Activated T-cell treated with anti-CD3 and anti-CD28 coated beads, Interleukin-2, amount 50 U/mL, for 1 hour (primary cell): ENCODE results near the gene MPZL1.
"Not testable (repeated sequence)": the region's sequence is repeated elsewhere in the genome, so short reads cannot be mapped to it uniquely, and the experiment has no call there.

Source experiments
- DNase-seq: peaks from one replicate; pipeline ENCODE4 v3.0.0-alpha.2; 2020

Gene MPZL1

GRCh38 chr1:167782946-167783345, 61.2 kb downstream of the MPZL1 start:
- no peak for DNase-seq

- DNase-seq: no peak
Measured at GRCh38 chr1:167784876-167785550, 63.2 kb downstream of the MPZL1 start.

- DNase-seq: no peak
Measured at GRCh38 chr1:167786502-167786901, 64.7 kb downstream of the MPZL1 start.

GRCh38 chr1:167789501-167789900, 67.7 kb downstream of the MPZL1 start:
- no peak for DNase-seq

GRCh38 chr1:167790117-167790516, 68.3 kb downstream of the MPZL1 start:
- no peak for DNase-seq

- no peak for DNase-seq
Measured at GRCh38 chr1:167791281-167792187, 69.8 kb downstream of the MPZL1 start.

GRCh38 chr1:167792188-167792565, 70.4 kb downstream of the MPZL1 start:
- DNase-seq: no peak

- DNase-seq: no peak
Measured at GRCh38 chr1:167794043-167794442, 72.3 kb downstream of the MPZL1 start.

- no peak for DNase-seq
Measured at GRCh38 chr1:167795810-167796740, 74.3 kb downstream of the MPZL1 start.

- no peak for DNase-seq
Measured at GRCh38 chr1:167797015-167797414, 75.2 kb downstream of the MPZL1 start.

- DNase-seq: no peak
Measured at GRCh38 chr1:167798952-167799351, 77.2 kb downstream of the MPZL1 start.

- no peak for DNase-seq
Measured at GRCh38 chr1:167799747-167800146, 78.0 kb downstream of the MPZL1 start.

- no peak for DNase-seq
Measured at GRCh38 chr1:167800251-167800650, 78.5 kb downstream of the MPZL1 start.

GRCh38 chr1:167802235-167802634, 80.5 kb downstream of the MPZL1 start:
- no peak for DNase-seq

- DNase-seq: peak; percentile 84
Measured at GRCh38 chr1:167803358-167804207, 81.8 kb downstream of the MPZL1 start.

GRCh38 chr1:167805041-167805556, 83.3 kb downstream of the MPZL1 start:
- no peak for DNase-seq

GRCh38 chr1:167806235-167806634, 84.5 kb downstream of the MPZL1 start:
- not testable (repeated sequence) for DNase-seq

- DNase-seq: not testable (repeated sequence)
Measured at GRCh38 chr1:167806676-167807075, 84.9 kb downstream of the MPZL1 start.

- DNase-seq: no peak
Measured at GRCh38 chr1:167808104-167808503, 86.3 kb downstream of the MPZL1 start.

- no peak for DNase-seq
Measured at GRCh38 chr1:167808690-167809089, 86.9 kb downstream of the MPZL1 start.

- DNase-seq: no peak
Measured at GRCh38 chr1:167812972-167813371, 91.2 kb downstream of the MPZL1 start.

GRCh38 chr1:167815650-167816049, 93.9 kb downstream of the MPZL1 start:
- no peak for DNase-seq
